ENCODE data around the gene KIAA0930.

KIAA0930 gene

DNA sequence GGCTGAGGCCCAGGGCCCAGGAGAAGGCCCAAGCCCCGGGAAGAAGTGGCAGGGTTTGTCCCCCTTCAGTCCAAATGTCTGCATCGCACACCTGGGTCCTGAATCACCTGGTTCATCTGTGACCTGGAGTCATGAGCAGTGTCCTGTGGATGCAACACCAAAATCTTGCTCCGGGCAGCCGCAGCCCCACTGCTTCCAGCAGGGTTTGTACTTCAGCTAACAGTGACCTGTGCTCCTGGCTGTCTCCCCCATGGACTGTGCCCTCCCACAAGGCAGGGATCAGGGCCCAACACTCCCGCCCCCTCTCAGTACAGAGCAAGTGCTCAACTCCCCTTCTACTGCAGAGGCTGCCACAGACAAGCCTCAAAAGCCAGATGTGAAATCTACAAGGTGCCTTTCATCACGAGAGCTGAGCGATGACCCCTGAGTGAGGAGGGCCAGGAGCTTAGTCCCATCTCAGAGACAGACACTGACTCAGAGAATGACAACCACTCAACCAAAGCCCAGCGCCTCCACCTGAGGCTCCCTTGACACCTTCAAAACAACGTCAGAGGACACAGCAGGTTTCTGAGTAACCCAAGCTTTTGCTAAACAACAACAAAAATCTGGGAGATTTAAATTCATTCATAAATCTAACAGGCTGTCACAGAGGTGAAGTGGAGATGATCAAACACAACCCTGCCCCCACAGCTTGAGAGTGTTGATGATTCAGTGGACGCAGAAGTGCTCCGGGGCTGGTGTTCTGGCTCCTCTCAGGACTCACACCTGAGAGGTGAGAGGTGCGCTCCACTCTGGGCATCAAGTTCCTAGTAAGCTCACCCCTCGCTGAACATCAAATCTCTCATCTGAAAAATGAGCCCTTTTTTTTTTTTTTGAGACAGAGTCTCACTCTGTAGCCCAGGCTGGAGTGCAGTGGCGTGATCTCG, 3.4 kb downstream of the KIAA0930 start:
- no peak for DNase-seq

DNA sequence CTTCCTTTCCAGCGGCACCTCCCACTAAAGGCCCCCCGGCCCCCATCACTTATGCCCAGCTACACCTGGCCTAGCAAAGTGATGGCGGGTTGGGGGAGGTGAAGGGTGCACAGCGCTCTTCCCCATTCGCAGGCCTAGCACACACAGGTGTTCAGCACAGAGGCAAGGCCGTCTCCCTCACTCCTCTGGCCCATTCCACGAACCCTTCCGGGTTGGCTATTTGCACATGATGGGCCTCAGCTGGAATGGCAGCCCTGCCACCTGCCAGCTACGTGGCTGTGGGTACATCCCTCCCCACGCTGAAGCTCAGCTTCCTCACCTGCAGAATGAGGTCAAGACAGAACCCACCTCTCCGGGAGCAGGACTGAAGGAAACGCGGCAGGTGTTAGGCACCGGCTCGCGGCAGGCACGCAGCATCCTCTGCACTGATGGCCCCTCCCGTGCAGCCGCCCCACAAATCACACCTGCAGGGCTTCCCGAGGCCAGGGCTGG, 4.8 kb downstream of the KIAA0930 start:
- DNase-seq = no peak

- DNase-seq = no peak
Observed at GRCh38 chr22:45235101-45235777, 5.5 kb downstream of the KIAA0930 start.

DNA sequence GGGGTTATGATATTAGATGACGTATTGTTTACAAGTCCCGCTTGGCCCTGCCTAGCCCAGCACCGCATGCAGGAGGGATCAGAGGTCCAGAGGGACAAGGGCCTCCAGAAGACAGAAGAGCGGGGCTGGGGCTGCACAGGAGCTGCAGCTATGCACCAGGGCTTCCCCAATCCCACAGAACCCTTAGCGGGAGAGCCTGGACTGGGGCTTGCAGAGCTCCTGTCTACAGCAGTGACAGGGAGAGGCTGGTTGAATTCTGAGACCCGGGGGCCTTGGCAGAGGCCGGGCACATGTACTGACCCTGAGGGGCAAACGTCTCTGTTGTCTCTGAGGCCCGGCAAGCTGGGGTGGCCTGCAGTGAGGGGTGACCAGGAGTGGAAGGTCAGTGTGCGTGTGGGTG, 6.9 kb downstream of the KIAA0930 start:
- no peak for DNase-seq

DNA sequence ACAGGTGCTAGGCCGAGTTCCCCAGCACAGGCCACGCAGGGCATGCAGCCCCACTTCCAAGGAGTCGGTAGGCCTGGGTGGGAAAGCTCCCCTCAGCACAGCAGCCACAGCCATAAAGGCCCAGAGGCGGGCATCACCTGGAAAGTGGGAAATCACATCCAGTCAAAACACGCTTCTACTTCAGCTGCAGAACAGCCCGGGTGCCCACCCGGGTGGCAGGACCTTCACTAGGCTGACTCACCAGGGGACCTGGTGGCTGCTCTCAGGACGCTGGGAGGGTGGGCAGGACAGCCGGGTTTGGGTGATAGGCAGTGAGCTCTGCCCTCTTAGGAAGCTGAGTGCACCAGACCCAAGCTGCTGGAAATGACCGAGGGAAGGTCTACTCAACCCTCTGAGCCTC, 7.3 kb downstream of the KIAA0930 start:
- DNase-seq = no peak

DNA sequence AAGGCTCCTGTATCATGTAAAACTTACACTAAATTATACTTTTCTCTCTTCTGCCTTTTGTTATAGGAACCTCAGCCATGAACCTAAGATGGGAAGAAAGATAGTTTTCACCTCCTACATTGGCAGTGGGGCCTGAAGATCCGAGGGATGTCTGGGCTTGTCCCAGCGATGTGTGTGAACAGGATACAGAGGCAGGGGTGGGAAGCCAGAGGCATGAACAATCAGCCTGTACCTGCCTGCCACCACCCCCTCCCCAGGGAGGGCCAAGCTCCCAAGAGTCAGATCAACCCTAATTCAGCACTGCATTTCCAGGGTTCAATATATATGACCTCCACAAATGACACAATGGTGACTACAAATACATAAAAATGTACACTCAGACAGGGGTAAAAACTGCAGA, 9.4 kb downstream of the KIAA0930 start:
- no peak for DNase-seq

DNA sequence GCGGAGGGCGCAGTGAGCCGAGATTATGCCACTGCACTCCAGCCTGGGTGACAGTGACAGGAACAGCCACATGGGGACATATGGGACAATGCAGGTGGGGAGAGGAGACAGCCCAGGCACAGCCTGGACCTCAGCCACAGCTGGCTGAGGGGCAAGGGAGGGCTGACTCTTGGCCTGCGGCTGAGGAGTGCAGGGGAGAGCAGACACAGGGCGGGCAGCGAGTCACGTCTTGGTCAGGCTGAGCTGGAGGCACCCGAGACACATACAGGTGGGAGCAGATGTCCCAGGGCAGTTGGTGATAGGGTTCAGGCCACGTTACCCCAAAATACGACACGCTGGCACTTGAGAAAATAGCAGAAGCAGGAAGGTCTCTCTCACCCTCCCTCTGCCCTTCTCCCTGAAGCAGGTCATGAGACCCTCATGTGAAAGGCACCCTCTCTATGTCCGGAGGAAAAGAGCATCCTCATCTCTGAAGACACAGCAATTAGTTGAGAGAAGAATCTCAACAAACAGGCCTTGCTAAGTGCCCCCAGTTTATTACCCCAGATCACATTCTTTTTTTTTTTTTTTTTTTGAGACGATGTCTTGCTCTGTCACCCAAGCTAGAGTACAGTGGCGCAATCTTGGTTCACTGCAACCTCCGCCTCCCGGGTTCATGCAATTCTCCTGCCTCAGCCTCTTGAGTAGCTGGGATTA, 10.5 kb downstream of the KIAA0930 start:
- DNase-seq = no peak

GRCh38 chr22:45229181-45229580, 11.5 kb downstream of the KIAA0930 start:
- no peak for DNase-seq

GRCh38 chr22:45228401-45228754, 12.3 kb downstream of the KIAA0930 start:
- DNase-seq = no peak

GRCh38 chr22:45227645-45228400, 12.9 kb downstream of the KIAA0930 start:
- no peak for DNase-seq

- DNase-seq = no peak
Observed at GRCh38 chr22:45226503-45227186, 14.0 kb downstream of the KIAA0930 start.

- no peak for DNase-seq
Observed at GRCh38 chr22:45225732-45226502, 14.8 kb downstream of the KIAA0930 start.

GRCh38 chr22:45224988-45225731, 15.5 kb downstream of the KIAA0930 start:
- DNase-seq = no peak

DNA sequence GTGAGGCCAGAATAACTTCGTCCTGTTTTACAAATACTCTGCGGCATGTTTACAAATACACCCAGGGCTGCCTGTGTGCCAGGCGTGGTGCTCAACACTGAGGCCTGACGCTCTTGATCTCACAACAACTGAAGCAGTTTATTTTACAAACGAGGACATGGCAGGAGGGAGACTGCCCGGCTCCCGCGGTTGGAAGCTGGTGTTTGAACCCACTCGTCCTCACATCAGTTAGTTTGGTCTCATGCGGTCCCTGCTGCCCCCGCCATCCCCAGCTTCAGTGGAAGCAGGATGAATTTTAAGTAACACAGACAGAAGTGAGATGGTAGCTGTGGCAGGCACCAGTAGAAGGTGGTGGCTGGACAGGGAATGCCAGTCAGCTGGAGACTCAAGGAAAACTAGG, 16.4 kb downstream of the KIAA0930 start:
- no peak for DNase-seq

- DNase-seq = no peak
Observed at GRCh38 chr22:45223304-45224117, 17.2 kb downstream of the KIAA0930 start.

DNA sequence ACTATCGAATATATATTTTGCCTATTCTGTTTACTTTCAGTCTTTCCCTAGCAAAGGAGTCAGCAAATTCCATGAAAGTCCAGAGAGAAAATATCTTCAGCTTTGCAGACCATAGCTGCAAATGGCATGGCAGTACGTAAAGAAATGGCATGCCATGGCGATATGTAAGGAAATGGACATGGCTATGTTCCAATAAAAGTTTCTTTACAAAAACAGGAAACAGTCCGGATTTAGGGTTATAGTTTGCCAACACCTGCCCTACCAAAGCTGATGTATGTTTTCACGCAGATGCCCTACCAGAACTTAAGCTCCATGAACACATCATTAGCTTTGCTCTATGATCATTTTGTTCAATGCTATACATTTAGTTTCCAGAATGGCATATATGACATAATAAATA, 19.5 kb downstream of the KIAA0930 start:
- no peak for DNase-seq

- DNase-seq = no peak
Observed at GRCh38 chr22:45218976-45219375, 21.7 kb downstream of the KIAA0930 start.

DNA sequence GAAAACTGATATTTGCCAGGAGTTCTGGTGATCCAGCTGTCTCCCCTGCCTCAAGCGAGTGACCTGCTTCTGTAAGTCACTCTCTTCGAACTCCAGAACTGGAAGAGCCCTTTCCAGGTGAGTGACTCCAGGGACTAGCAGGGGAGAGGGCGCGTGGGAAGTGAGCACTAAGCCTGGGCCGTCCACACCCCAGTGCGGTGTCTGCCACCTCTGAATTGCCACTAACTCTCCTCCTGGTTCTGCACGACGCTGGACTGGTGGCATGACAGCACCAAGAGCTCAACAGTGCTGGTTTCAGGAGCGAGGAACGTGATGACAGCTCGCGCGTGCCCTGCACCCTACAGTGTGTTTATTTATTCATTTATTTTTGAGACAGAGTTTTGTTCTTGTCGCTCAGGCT, 22.9 kb downstream of the KIAA0930 start:
- no peak for DNase-seq

DNA sequence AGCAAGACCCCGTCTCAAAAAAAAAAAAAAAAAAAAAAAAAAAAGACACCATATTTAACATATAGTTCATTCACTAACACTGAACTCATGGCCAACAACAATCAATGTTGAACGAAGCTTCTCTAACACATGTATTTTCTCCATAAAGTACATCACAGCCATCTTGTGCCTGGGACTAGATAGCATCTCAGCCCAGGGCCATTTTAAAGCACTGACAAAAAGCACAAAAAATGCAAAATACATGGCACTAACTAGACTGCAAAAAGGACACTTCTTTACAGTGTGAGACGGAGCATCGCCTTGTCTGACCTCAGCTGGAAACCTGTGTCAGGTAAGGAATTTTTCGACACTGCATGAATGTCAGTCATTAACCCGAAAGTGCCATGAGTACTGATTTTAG, 23.3 kb downstream of the KIAA0930 start:
- no peak for DNase-seq
